Measurements from ENCODE around the gene COL8A2. TPM values are rescaled to one million over a fixed set of nuclear protein-coding genes. Genes with fewer than 3 reads are reported as not detected.

The COL8A2 gene
- 4.8 and 11.9 TPM in 2 replicates for total RNA-seq

GRCh38 chr1:36125129-36125991 lies at the start of gene COL8A2:
Gene COL8A2, minus strand, starts transcription at chr1:36125222. Its CDS starts 24,980 bp downstream, at chr1:36100242.

DNA sequence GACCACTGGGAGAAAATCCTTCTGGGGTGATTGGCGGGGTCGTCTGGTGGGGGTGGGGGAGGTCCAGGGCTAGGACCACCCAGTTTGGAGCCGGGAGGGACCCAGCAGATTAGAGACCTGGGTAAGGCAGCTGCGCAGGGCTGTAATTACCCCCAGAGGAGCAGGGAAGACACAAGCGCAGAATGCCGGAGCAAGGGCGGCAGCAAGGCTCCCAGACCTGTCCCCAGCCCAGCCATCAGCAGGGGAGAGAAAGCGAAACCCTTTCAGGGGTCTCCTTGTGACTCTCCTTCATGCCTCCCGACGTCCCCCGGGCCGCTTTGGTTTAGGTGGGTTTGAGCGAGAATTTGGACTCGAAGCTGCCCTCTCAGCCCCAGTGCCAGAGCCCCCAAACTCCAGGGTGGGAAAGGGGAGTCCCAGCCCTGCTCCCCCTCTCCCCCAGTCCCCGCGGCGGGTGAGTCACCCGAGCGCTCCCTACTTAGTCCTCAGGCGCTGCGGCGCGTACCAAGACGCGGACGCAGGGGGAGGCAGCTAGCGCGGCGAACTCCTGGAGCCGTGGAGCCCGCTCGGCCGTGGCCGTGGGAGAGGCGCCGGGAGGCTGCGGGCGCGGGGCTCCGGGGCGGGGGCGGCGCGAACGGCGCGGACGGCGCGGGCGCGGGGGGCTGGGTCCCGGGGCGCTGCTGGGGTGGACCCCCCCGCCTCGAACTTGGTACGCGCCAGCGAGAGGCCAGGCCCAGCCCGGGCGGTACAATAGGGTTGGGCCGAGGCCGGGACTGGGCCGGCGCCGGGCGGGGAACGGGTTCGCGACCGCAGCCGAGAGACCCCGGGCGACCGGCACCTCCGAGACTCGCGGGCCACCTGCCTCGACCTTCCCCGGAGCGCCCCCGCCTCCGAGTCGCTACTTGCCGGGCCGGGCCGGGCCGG lies 30.6 kb upstream of the COL8A2 start, which contains the start of gene MAP7D1:
Gene MAP7D1, plus strand, starts transcription at position 753 of the 921 bp plus-strand sequence. CDS start 258 bp downstream, outside the sequence.

GRCh38 chr1:36149237-36149972 lies 24.4 kb upstream of the COL8A2 start, which contains the start of gene TRAPPC3:
Gene TRAPPC3, minus strand, starts transcription at chr1:36149486. Its CDS starts 108 bp downstream, at chr1:36149378.

GRCh38 chr1:36088577-36089392 lies 36.2 kb downstream of the COL8A2 start, which contains the start of gene ADPRS:
Gene ADPRS, plus strand, starts transcription at chr1:36088892. Its CDS starts 13 bp downstream, at chr1:36088905.

GRCh38 chr1:36083635-36084496 lies 41.2 kb downstream of the COL8A2 start, which contains the start of gene TEKT2:
Gene TEKT2, plus strand, starts transcription at chr1:36084094. Its CDS starts 828 bp downstream, at chr1:36084922.

Other genes with a start within 250 kb of the COL8A2 start
- 10.7 and 11.6 TPM in 2 replicates for gene AGO1, start 242.0 kb downstream of the COL8A2 start, total RNA-seq
- gene AGO3, start 194.1 kb downstream of the COL8A2 start, total RNA-seq, result 5.3 and 13.1 TPM in 2 replicates
- 0.08 and 0.16 TPM in 2 replicates for gene TEKT2, start 41.1 kb downstream of the COL8A2 start, total RNA-seq
- 55.2 and 60.7 TPM in 2 replicates for gene ADPRS, start 36.3 kb downstream of the COL8A2 start, total RNA-seq
- gene TRAPPC3, start 24.3 kb upstream of the COL8A2 start, total RNA-seq, result 142 and 150 TPM in 2 replicates
- 366 and 380 TPM in 2 replicates for gene MAP7D1, start 30.9 kb upstream of the COL8A2 start, total RNA-seq
- 72.9 and 81.9 TPM in 2 replicates for gene THRAP3, start 99.2 kb upstream of the COL8A2 start, total RNA-seq
- 1.9 and 3.1 TPM in 2 replicates for gene SH3D21, start 181.1 kb upstream of the COL8A2 start, total RNA-seq
- gene EVA1B, start 198.4 kb upstream of the COL8A2 start, total RNA-seq, result 20.1 and 36.5 TPM in 2 replicates